Activated naive CD8-positive, alpha-beta T cell (primary cell): Measurements from ENCODE around the gene EFHD1.
"Not testable (repeated sequence)": the region's sequence is repeated elsewhere in the genome, so short reads cannot be mapped to it uniquely, and the experiment has no call there.

Experiments used
- H3K27ac Mint-ChIP-seq: one replicate; pipeline ENCODE4 v1.8.0; 2021; ENCODE audit warnings: mixed read lengths
- H3K27me3 Mint-ChIP-seq: one replicate; pipeline ENCODE4 v1.8.0; 2021; ENCODE audit warnings: mixed read lengths
- H3K36me3 Mint-ChIP-seq: one replicate; pipeline ENCODE4 v1.8.0; 2021; ENCODE audit warnings: mixed read lengths
- H3K4me1 Mint-ChIP-seq: one replicate; pipeline ENCODE4 v1.8.0; 2021; ENCODE audit warnings: low read depth, mixed read lengths
- H3K4me3 Mint-ChIP-seq: one replicate; pipeline ENCODE4 v1.8.0; 2021; ENCODE audit warnings: mild to moderate bottlenecking, mixed read lengths
- H3K9me3 Mint-ChIP-seq: one replicate; pipeline ENCODE4 v1.8.0; 2021; ENCODE audit warnings: low read depth, mixed read lengths

EFHD1 gene

GRCh38 chr2:232720056-232720455 is 86.7 kb downstream of the EFHD1 start:
- Mint-ChIP-seq H3K4me1 (peaks cover 47% of the 10 kb centered on the region), H3K36me3 (peaks cover 29% of the 10 kb centered on the region)
- not testable (repeated sequence) for H3K4me3 Mint-ChIP-seq, H3K27me3 Mint-ChIP-seq, H3K9me3 Mint-ChIP-seq, H3K27ac Mint-ChIP-seq

DNA sequence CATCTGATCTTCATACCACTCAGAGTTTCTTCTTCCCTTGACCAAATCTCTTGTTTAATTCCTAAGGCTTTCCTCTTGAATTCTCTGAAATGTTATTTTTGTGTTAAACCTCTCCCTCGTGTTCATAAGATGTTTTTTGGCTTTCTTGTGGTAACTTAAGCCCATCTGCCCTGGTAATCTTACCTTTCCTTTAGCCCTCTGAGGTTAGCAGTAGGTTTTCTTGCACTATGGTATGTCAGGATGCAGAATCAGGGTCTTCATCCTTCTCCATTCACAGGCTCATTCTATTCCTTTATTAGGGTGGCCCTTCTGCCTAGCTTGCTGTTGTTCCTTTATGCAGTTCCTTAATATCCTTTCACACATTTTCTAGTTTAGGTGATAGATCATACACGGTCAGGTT is 87.9 kb downstream of the EFHD1 start:
- Mint-ChIP-seq H3K27me3 (no peaks in the 10 kb centered on the region), H3K9me3 (no peaks in the 10 kb centered on the region), H3K4me1 (peaks cover 39% of the 10 kb centered on the region), H3K36me3 (peaks cover 28% of the 10 kb centered on the region), H3K27ac (peak overlapping the region; percentile 18), H3K4me3 (no peak overlapping the region)

- Mint-ChIP-seq H3K9me3 (no peaks in the 10 kb centered on the region), H3K27me3 (no peaks in the 10 kb centered on the region), H3K4me3 (no peak overlapping the region), H3K4me1 (peaks cover 37% of the 10 kb centered on the region), H3K27ac (peak overlapping the region; percentile 18), H3K36me3 (peaks cover 28% of the 10 kb centered on the region)
These were observed 88.5 kb downstream of the EFHD1 start for GRCh38 chr2:232721882-232722281.

DNA sequence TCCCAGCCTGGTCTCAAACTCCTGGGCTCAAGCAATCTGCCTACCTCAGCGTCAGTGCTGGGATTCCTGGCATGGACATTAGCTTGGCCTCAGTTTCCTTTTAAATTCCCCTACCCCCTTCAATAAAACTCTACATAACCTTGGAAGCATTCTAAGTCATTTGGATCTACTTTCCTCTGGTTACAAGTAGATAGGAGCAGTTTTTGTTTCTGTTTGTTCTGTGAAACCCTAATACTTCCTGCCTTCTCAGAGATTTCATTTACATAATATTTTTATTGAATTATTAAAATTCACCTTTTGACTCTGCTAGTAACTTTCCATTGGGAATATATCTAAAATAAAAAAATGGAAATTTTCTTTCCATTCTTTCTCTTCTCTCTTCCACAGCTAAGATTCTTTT is 89.6 kb downstream of the EFHD1 start:
- Mint-ChIP-seq H3K27me3 (no peaks in the 10 kb centered on the region), H3K27ac (peak overlapping the region; percentile 8), H3K4me3 (no peak overlapping the region), H3K4me1 (peaks cover 31% of the 10 kb centered on the region), H3K36me3 (peaks cover 25% of the 10 kb centered on the region), H3K9me3 (no peaks in the 10 kb centered on the region)

DNA sequence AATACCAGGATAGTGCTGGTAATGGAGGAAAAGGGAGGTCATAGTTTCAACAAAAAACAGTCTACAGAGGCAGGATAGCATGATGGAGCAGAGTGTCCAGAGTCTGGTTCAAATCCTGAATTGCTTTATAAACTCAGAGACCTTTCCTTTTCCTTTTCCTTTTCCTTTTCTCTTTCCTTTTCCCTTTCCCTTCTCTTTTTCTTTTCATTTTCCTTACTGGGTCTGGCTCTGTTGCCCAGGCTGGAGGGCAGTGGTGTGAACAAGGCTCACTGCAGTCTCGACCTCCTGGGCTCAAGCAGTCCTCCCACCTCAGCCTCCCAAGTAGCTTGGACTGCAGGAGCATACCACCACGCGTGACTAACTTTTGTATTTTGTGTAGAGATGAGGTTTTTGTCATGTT is 95.4 kb downstream of the EFHD1 start:
- peaks cover 10% of the 10 kb centered on the region for H3K36me3 Mint-ChIP-seq
- H3K4me3 Mint-ChIP-seq = no peak overlapping the region
- peaks cover 11% of the 10 kb centered on the region for H3K4me1 Mint-ChIP-seq
- no peaks in the 10 kb centered on the region for H3K27me3 Mint-ChIP-seq
- H3K27ac Mint-ChIP-seq = no peak overlapping the region
- H3K9me3 Mint-ChIP-seq = no peaks in the 10 kb centered on the region

GRCh38 chr2:232731470-232731869 is 98.1 kb downstream of the EFHD1 start:
- H3K27ac Mint-ChIP-seq = no peak overlapping the region
- no peak overlapping the region for H3K4me3 Mint-ChIP-seq
- peaks cover 5% of the 10 kb centered on the region for H3K36me3 Mint-ChIP-seq
- H3K4me1 Mint-ChIP-seq = peaks cover 11% of the 10 kb centered on the region
- H3K27me3 Mint-ChIP-seq = no peaks in the 10 kb centered on the region
- H3K9me3 Mint-ChIP-seq = no peaks in the 10 kb centered on the region
